HepG2 (cell line): Measurements from ENCODE around the gene SATB2. TPM values are rescaled to one million over a fixed set of nuclear protein-coding genes. Genes with fewer than 3 reads are reported as not detected.

Experiments used
- ARNTL ChIP-seq: sonication (generic); formaldehyde crosslinking; IDR thresholded peaks from 2 replicates; pipeline ENCODE4 v1.4.0; 2020; ENCODE audit warnings: mild to moderate bottlenecking, missing genetic modification reagents
- FOXM1 ChIP-seq: sonication (generic); formaldehyde crosslinking; IDR thresholded peaks from 2 replicates; pipeline ENCODE4 v1.5.0; 2020; ENCODE audit warnings: missing genetic modification reagents
- GABPB1 ChIP-seq: IDR thresholded peaks from 2 replicates; pipeline ENCODE4 v1.6.1; 2016; ENCODE audit warnings: mild to moderate bottlenecking, missing genetic modification reagents, moderate library complexity, missing compliant biosample characterization
- GLI4 ChIP-seq: sonication (generic); formaldehyde crosslinking; IDR thresholded peaks from 2 replicates; pipeline ENCODE4 v1.5.1; 2020; ENCODE audit warnings: missing genetic modification reagents, mild to moderate bottlenecking, moderate library complexity, borderline replicate concordance
- MAFK ChIP-seq, 2 experiments: IDR thresholded peaks in 1 of 2; conservative IDR thresholded peaks in 1 of 2; 2 replicates each; pipeline ENCODE4 v1.6.1; 2011; ENCODE audit warnings: improper control_type of control experiment in 2 of 2, low read length in 2 of 2
- PHF21A ChIP-seq: sonication (generic); formaldehyde crosslinking; IDR thresholded peaks from 2 replicates; pipeline ENCODE4 v1.5.0; 2020; ENCODE audit warnings: mild to moderate bottlenecking, missing genetic modification reagents
- PHF5A ChIP-seq: IDR thresholded peaks from one replicate; pipeline ENCODE4 v1.6.1; 2018; ENCODE audit warnings: low read depth, missing genetic modification reagents; ENCODE audit not compliant: unreplicated experiment
- PREB ChIP-seq: sonication (generic); formaldehyde crosslinking; IDR thresholded peaks from 2 replicates; pipeline ENCODE4 v1.4.0; 2020; ENCODE audit warnings: missing genetic modification reagents
- ZBTB40 ChIP-seq, 2 experiments: fragments of 450-650 bp in 1 of 2; sonication (generic) in 1 of 2; formaldehyde crosslinking in 1 of 2; IDR thresholded peaks; 2 replicates each; pipeline versions ENCODE4 v1.6.1 to v1.8.0; 2016 to 2022; ENCODE audit warnings: antibody characterized with exemption in 1 of 2, mild to moderate bottlenecking in 1 of 2, missing genetic modification reagents in 1 of 2
- ZFP91 ChIP-seq: sonication (generic); formaldehyde crosslinking; IDR thresholded peaks from 2 replicates; pipeline ENCODE4 v1.9.0; 2022; ENCODE audit warnings: missing genetic modification reagents, mild to moderate bottlenecking, borderline replicate concordance
- ZNF275 ChIP-seq: sonication (generic); formaldehyde crosslinking; IDR thresholded peaks from 2 replicates; pipeline ENCODE4 v1.8.0; 2022; ENCODE audit warnings: missing genetic modification reagents, mild to moderate bottlenecking, inconsistent platforms, borderline replicate concordance
- ZNF343 ChIP-seq: sonication (generic); formaldehyde crosslinking; IDR thresholded peaks from 2 replicates; pipeline ENCODE4 v1.4.0; 2020; ENCODE audit warnings: mild to moderate bottlenecking, missing genetic modification reagents
- ZNF530 ChIP-seq: sonication (generic); formaldehyde crosslinking; IDR thresholded peaks from 2 replicates; pipeline ENCODE4 v1.5.0; 2020; ENCODE audit warnings: low read depth, mild to moderate bottlenecking, missing genetic modification reagents
- ZNF564 ChIP-seq: sonication (generic); formaldehyde crosslinking; IDR thresholded peaks from 2 replicates; pipeline ENCODE4 v1.8.1; 2023; ENCODE audit warnings: mild to moderate bottlenecking, missing genetic modification reagents
- ZNF776 ChIP-seq: sonication (generic); formaldehyde crosslinking; IDR thresholded peaks from 2 replicates; pipeline ENCODE4 v1.4.0; 2020; ENCODE audit warnings: mild to moderate bottlenecking, missing genetic modification reagents
- polyA plus RNA-seq, 8 experiments: library from polyadenylated mRNA; depleted of rRNA in 3 of 8; stranded (reverse) in 7 of 8; unstranded in 1 of 8; fragments of >200 nt; fragmentation: Illumina TruSeq in 4 of 8; extraction: Trizol in 4 of 8; gene quantifications; 2 replicates each; pipeline versions ENCODE4 v1.2.1 to v1.2.3, GENCODE V29; 2011 to 2016; ENCODE audit warnings: low read depth in 4 of 8, missing spikeins in 1 of 8, mixed read lengths in 1 of 8; ENCODE audit not compliant: insufficient read depth in 1 of 8
- total RNA-seq, 5 experiments: library from RNA; depleted of rRNA; stranded (reverse); fragments of >200 nt; fragmentation: Illumina TruSeq; extraction: Trizol; gene quantifications; 2 replicates each; pipeline ENCODE4 v1.2.3, GENCODE V29; 2016; ENCODE audit warnings: low read depth in 1 of 5

The SATB2 gene
- total and polyA plus RNA-seq, 2 of the 13 experiments (the other 11 are each of a cell fraction or from before 2014, with no cell fraction given): 2.5 to 5.5 TPM

GRCh38 chr2:199462956-199463692 is 5.4 kb upstream of the SATB2 start (continued):
- TF ChIP-seq ZNF275 (CRISPR knock-in tag) (no peak), ZBTB40 (IDR thresholded peaks at IDR 0.05) (no peak), ZBTB40 (CRISPR knock-in tag; IDR thresholded peaks at IDR 0.05) (no peak; the same call in 1 of the 2 replicates), ZNF530 (CRISPR knock-in tag) (no peak), PREB (no peak), PHF21A (CRISPR knock-in tag) (no peak), FOXM1 (CRISPR knock-in tag) (no peak), ARNTL (CRISPR knock-in tag) (no peak), ZNF343 (CRISPR knock-in tag) (peak; percentile 68; the same call in 1 of the 2 replicates), MAFK (conservative IDR thresholded peaks at IDR 0.05 in 1 of 2, IDR thresholded peaks at IDR 0.05 in 1 of 2; ENCODE audit: low read length in 2 of 2) (no peak), GLI4 (0 out of 2 replicates have a peak, but pooled peaks have one; percentile 30), PHF5A (CRISPR knock-in tag) (no peak), ZNF564 (CRISPR knock-in tag) (no peak), ZNF776 (CRISPR knock-in tag) (no peak), GABPB1 (peak; percentile 73), ZFP91 (CRISPR knock-in tag) (peak; percentile 83)
